Measurements from ENCODE around the gene E2F4.

DNA sequence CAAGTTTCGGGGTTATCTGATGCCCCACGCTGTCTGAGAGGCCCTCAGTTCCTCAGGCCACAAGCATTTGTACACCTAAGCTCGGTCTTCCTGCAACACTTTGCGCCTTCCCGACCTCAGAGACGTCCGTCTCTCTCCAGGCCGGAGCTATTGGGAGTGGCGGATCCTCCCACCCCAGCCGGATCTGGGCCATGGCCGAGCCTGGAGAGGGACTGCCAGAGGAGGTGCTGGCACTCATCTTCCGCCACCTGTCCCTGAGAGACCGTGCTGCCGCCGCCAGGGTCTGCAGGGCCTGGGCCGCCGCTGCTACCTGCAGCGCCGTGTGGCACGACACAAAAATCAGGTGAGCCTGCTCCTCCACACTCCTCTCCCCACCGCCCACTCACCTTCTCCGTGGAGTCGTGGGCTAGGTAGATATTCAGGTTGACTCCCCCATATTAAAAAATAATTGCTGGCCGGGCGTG is 30.3 kb upstream of the E2F4 start:
- TF ChIP-seq POLR2A (IDR thresholded peaks at IDR 0.05) = no peak
- TF ChIP-seq, protein P1, sequence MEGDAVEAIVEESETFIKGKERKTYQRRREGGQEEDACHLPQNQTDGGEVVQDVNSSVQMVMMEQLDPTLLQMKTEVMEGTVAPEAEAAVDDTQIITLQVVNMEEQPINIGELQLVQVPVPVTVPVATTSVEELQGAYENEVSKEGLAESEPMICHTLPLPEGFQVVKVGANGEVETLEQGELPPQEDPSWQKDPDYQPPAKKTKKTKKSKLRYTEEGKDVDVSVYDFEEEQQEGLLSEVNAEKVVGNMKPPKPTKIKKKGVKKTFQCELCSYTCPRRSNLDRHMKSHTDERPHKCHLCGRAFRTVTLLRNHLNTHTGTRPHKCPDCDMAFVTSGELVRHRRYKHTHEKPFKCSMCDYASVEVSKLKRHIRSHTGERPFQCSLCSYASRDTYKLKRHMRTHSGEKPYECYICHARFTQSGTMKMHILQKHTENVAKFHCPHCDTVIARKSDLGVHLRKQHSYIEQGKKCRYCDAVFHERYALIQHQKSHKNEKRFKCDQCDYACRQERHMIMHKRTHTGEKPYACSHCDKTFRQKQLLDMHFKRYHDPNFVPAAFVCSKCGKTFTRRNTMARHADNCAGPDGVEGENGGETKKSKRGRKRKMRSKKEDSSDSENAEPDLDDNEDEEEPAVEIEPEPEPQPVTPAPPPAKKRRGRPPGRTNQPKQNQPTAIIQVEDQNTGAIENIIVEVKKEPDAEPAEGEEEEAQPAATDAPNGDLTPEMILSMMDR (IDR thresholded peaks at IDR 0.05) = no peak

Measured in heart left ventricle (tissue), 13 donors.